Putamen (tissue), 1 donor: Measurements from ENCODE around the gene ANKRD24.
"Not testable (repeated sequence)": the region's sequence is repeated elsewhere in the genome, so short reads cannot be mapped to it uniquely, and the experiment has no call there.

ENCODE experiments used
- DNase-seq: peaks from one replicate; pipeline ENCODE4 v3.0.0-alpha.2; 2016; ENCODE audit warnings: low spot score

Gene ANKRD24

DNA sequence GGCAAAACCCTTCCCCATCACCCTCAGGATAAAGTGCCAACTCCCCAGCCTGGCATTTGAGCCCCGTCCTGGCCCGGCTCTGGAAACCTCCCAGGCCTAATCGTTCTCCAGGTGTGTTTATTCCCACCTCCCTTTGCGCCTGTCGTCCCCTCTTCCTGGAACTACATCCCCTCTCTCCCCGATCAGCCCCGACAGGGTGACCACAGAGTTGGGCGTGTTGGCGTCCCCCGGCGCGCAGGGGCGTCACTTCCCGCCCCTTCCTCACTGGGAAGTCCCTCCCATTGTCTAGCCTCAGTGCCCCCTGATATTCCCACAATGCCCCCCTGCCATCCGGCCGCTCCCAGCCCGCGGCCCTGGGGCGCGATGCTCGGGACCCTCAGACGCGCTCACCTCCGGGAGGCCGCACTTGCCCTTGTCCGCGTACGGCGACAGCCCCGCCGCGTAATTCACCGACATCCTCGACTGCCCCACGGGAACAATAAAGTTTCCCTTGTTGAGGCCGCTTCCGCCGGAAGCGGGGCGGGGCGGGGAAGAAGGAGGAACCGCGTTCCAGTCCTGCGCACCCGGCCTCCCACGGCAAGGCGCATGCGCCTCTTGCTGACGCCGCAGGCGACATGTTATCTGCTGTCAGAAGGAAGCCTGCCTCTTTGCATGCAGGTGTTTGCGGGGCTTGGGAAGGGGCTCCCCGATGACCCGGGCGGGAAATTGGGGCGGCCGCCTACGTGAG lies at the start of gene ANKRD24, which contains the start of gene SIRT6:
ANKRD24 (plus strand) TSS at position 606 of the 727 bp plus-strand sequence. CDS start 3,737 bp downstream, outside the sequence.
SIRT6 (minus strand) TSS at position 480 of the 727 bp plus-strand sequence; CDS start at position 456, 24 bp downstream.
- DNase-seq: peak; percentile 95

GRCh38 chr19:4134351-4134750 lies 48.1 kb upstream of the ANKRD24 start:
- DNase-seq: no peak

DNA sequence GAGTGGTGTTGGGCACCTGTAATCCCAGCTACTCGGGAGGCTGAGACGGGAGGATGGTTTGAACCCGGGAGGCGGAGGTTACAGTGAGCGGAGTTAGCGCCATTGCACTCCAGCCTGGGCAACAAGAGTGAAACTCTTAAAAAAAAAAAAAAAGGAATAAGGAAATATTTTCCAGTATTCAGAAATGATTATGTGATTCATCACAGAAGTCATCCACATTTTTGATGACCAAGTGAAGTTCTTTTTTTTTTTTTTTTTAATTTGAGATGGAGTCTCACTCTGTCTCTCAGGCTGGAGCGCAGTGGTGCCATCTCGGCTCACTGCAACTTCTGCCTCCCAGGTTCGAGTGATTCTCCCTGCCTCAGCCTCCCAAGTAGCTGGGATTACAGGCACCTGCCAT lies 47.1 kb upstream of the ANKRD24 start:
- DNase-seq: not testable (repeated sequence)

GRCh38 chr19:4136680-4137088 lies 45.8 kb upstream of the ANKRD24 start:
- DNase-seq: no peak

- no peak for DNase-seq
These were observed 44.0 kb upstream of the ANKRD24 start for GRCh38 chr19:4138445-4138844.

GRCh38 chr19:4139614-4140236 lies 42.8 kb upstream of the ANKRD24 start:
- peak; percentile 26 for DNase-seq

DNA sequence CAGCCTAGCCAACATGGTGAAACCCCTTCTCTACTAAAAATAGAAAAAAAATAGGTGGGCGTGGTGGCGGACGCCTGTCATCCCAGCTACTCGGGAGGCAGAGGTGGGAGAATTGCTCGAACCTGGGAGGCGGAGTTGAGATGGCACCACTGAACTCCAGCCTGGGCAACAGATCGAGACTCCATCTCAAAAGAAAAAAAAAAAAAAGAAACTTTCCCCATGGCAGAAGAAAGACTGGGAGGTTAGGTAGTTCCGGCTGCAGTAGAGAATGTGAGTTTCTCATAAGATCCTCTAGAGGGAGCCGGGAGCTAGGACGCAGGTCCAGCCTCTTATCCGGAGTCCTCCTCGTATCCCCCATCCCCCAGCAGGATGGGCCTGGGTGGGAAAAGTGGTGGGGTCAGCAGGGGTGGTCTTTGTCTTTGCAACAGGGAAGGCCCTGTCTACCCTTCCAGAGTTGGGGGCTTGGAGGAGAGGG lies 42.2 kb upstream of the ANKRD24 start:
- no peak for DNase-seq

DNA sequence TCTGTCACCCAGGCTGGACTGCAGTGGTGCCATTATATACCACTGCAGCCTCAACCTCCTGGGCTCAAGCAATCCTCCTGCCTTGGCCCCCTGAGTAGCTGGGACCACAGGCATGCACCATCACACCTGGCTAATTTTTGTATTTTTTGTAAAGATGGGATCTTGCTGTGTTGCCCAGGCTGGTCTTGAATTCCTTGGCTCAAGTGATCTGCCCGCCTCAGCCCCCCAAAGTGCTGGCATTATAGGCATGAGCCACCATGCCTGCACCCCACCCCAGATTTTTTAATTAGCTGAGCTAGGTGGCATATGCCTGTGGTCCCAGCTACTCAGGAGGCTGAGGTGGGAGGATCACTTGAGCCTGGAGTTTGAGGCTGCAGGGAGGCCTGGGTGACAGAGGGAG lies 39.6 kb upstream of the ANKRD24 start:
- DNase-seq: not testable (repeated sequence)

GRCh38 chr19:4144666-4145249 lies 37.7 kb upstream of the ANKRD24 start:
- no peak for DNase-seq

- no peak for DNase-seq
These were observed 32.8 kb upstream of the ANKRD24 start for GRCh38 chr19:4149518-4150288.

- DNase-seq: no peak
These were observed 30.9 kb upstream of the ANKRD24 start for GRCh38 chr19:4151623-4152022.

- DNase-seq: no peak
These were observed 30.1 kb upstream of the ANKRD24 start for GRCh38 chr19:4152241-4152998.

GRCh38 chr19:4154571-4155312 lies 27.7 kb upstream of the ANKRD24 start:
- no peak for DNase-seq

DNA sequence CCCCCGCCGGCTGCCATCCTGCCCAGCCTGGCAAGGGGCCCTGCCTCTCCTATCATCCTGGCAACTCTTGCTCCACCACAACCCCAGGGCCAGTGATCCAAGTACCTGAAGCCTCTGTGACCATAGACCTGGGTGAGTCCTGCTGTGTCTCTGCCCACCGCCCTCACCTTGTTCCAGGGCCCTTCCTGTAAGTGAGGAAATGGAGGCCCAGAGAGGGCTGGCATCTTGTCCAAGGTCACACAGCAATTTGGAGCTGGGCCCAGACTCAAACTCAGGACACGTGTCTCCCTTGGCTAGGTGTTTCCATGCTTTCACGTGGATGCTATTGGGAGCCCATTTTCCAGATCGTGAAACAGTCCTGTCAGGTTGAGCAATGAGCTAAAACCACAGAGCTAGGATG lies 25.3 kb upstream of the ANKRD24 start:
- DNase-seq: no peak

DNA sequence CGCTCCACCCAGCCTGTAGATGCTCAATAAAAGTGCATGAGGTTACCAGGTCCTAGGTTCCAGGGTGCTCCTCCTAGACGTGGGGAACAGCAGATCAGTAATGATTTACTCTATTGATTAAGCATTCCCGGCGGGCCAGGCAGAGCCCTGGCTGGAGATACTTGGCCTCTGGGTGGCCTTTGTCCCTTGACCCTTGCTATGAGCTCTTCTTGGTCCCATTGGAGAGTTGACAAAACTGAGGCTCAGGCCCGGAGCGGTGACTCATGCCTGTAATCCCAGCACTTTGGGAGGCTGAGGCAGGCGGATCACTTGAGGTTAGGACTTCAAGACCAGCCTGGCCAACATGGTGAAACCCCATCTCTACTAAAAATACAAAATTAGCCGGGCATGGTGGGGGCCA lies 24.5 kb upstream of the ANKRD24 start:
- not testable (repeated sequence) for DNase-seq

DNA sequence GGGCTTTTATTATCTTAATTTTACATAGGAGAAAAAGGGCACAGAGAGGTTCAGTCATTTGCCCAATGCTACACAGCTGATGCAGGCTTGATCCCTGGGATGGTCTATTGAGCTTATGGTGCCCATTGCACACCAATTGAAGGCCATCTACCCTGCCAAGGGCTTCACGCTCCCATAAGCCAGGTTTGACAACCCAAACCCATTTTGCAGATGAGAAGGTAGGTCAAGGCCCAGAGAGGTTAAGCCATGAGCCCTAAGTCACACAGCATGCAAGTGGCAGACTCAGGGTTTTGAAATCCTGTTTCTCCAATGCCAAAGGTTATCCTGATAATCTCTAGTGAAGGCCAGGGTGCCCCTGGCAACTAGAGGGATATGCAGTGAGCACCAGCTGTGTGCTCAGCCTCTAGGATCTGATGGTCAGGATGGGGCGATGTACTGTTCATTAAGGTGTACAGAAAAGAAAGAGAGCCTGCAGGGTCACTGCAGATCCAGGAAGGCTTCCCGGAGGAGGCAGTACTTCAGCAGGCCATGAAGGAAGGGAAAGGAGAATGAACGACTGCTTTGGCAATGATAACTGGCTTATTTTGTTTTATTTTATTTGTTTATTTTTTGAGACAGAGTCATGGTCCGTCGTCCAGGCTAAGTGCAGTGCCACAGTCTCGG lies 20.9 kb upstream of the ANKRD24 start:
- DNase-seq: no peak

- DNase-seq: no peak
These were observed 18.2 kb upstream of the ANKRD24 start for GRCh38 chr19:4164262-4164661.

DNA sequence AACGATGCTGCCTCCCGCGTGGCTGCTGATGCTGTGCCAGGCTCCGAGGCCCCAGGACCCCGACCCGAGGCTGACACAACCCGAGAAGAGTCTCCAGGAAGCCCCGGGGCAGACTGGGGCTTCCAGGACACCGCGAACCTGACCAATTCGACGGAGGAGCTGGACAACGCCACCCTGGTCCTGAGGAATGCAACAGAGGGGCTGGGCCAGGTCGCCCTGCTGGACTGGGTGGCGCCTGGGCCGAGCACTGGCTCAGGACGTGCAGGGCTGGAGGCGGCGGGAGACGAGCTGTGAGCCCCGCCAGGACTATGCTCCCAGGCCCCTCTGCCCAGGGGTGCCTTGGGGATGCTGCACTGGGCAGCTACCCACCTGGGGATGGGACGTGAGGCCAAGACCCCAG lies 10.8 kb upstream of the ANKRD24 start:
- no peak for DNase-seq

- no peak for DNase-seq
These were observed 9.5 kb upstream of the ANKRD24 start for GRCh38 chr19:4172861-4173473.
